ENCODE results near the gene SOD1. TPM values are rescaled to one million over a fixed set of nuclear protein-coding genes. Genes with fewer than 3 reads are reported as not detected.
"Not testable (repeated sequence)": the region's sequence is repeated elsewhere in the genome, so short reads cannot be mapped to it uniquely, and the experiment has no call there.

SOD1 gene
- 100 to 1,000 TPM; 197 to 206 TPM for total RNA-seq

GRCh38 chr21:31659536-31660258, at the start of gene SOD1:
Gene SOD1 (plus strand): TSS chr21:31659693. CDS start chr21:31659770, 77 bp downstream.
- Mint-ChIP-seq H3K27ac (peak within 1 kb of the TSS; percentile 99), H3K4me3 (peak within 1 kb of the TSS; percentile 100), H3K4me1 (peaks cover 74% of the 10 kb centered on the region), H3K36me3 (ENCODE audit: low read depth) (peaks cover 36% of the 10 kb centered on the region), H3K27me3 (no peaks in the 10 kb centered on the region), H3K9me3 (no peaks in the 10 kb centered on the region)
- ChIA-PET CTCF (interaction anchor here (0.8 kb wide), 1 partner anchor 101 kb away, joined by 3 read pairs; no protein-coding TSS in a partner anchor), POLR2A (interaction anchor here (1.0 to 1.2 kb wide), 3 partner anchors 9 to 620 kb away, joined by 3 to 8 read pairs (median 4); partner anchors contain the start of gene MIS18A)
- DNase-seq = peak; percentile 96

GRCh38 chr21:31611445-31611844, 48.0 kb upstream of the SOD1 start:
- no peak overlapping the region for H3K4me3 Mint-ChIP-seq

GRCh38 chr21:31612894-31613785, 46.4 kb upstream of the SOD1 start:
- peaks cover 9% of the 10 kb centered on the region for H3K9me3 Mint-ChIP-seq
- no peaks in the 10 kb centered on the region for H3K4me1 Mint-ChIP-seq
- peaks cover 9% of the 10 kb centered on the region for H3K36me3 Mint-ChIP-seq (ENCODE audit: low read depth)
- ChIA-PET CTCF (no interaction called here), POLR2A (no interaction called here)
- no peak overlapping the region for H3K4me3 Mint-ChIP-seq
- no peak for DNase-seq
- H3K27me3 Mint-ChIP-seq = peaks cover 13% of the 10 kb centered on the region
- H3K27ac Mint-ChIP-seq = no peak overlapping the region

More at GRCh38 chr21:31611445-31611844, 48.0 kb upstream of the SOD1 start:
- H3K4me1 Mint-ChIP-seq = no peaks in the 10 kb centered on the region
- H3K27ac Mint-ChIP-seq = no peak overlapping the region
- no peak for DNase-seq
- peaks cover 9% of the 10 kb centered on the region for H3K36me3 Mint-ChIP-seq (ENCODE audit: low read depth)
- ChIA-PET CTCF (no interaction called here), POLR2A (no interaction called here)
- H3K9me3 Mint-ChIP-seq = peaks cover 9% of the 10 kb centered on the region
- H3K27me3 Mint-ChIP-seq = peaks cover 13% of the 10 kb centered on the region

GRCh38 chr21:31614705-31615104, 44.8 kb upstream of the SOD1 start:
- H3K9me3 Mint-ChIP-seq = peaks cover 12% of the 10 kb centered on the region
- H3K27me3 Mint-ChIP-seq = peaks cover 7% of the 10 kb centered on the region

GRCh38 chr21:31616216-31616615, 43.3 kb upstream of the SOD1 start:
- H3K27ac Mint-ChIP-seq = no peak overlapping the region
- no peak overlapping the region for H3K4me3 Mint-ChIP-seq
- POLR2A ChIA-PET = no interaction called here

More at GRCh38 chr21:31614705-31615104, 44.8 kb upstream of the SOD1 start:
- H3K4me1 Mint-ChIP-seq = peaks cover 8% of the 10 kb centered on the region
- H3K27ac Mint-ChIP-seq = no peak overlapping the region
- no peak overlapping the region for H3K4me3 Mint-ChIP-seq
- POLR2A ChIA-PET = no interaction called here
- DNase-seq = no peak
- CTCF ChIA-PET = no interaction called here
- peaks cover 9% of the 10 kb centered on the region for H3K36me3 Mint-ChIP-seq (ENCODE audit: low read depth)

GRCh38 chr21:31618696-31619430, 40.6 kb upstream of the SOD1 start:
- Mint-ChIP-seq H3K27me3 (no peaks in the 10 kb centered on the region), H3K4me1 (peaks cover 15% of the 10 kb centered on the region), H3K27ac (peak overlapping the region; percentile 49), H3K36me3 (ENCODE audit: low read depth) (no peaks in the 10 kb centered on the region), H3K4me3 (no peak overlapping the region), H3K9me3 (peaks cover 3% of the 10 kb centered on the region)
- POLR2A ChIA-PET = no interaction called here
- CTCF ChIA-PET = no interaction called here
- peak; percentile 17 for DNase-seq

More at GRCh38 chr21:31616216-31616615, 43.3 kb upstream of the SOD1 start:
- Mint-ChIP-seq H3K9me3 (peaks cover 10% of the 10 kb centered on the region), H3K4me1 (peaks cover 8% of the 10 kb centered on the region), H3K36me3 (ENCODE audit: low read depth) (peaks cover 4% of the 10 kb centered on the region), H3K27me3 (peaks cover 7% of the 10 kb centered on the region)
- CTCF ChIA-PET = no interaction called here
- DNase-seq = no peak

- DNase-seq = no peak
- no peaks in the 10 kb centered on the region for H3K27me3 Mint-ChIP-seq
- H3K27ac Mint-ChIP-seq = no peak overlapping the region
- H3K4me3 Mint-ChIP-seq = no peak overlapping the region
- H3K4me1 Mint-ChIP-seq = peaks cover 15% of the 10 kb centered on the region
- ChIA-PET POLR2A (no interaction called here), CTCF (no interaction called here)
- H3K9me3 Mint-ChIP-seq = peaks cover 3% of the 10 kb centered on the region
- H3K36me3 Mint-ChIP-seq (ENCODE audit: low read depth) = no peaks in the 10 kb centered on the region
These were observed 37.1 kb upstream of the SOD1 start for GRCh38 chr21:31622397-31622796.

- H3K27me3 Mint-ChIP-seq = peaks cover 4% of the 10 kb centered on the region
- no peak overlapping the region for H3K27ac Mint-ChIP-seq
- DNase-seq = no peak
- peaks cover 13% of the 10 kb centered on the region for H3K4me1 Mint-ChIP-seq
- H3K4me3 Mint-ChIP-seq = no peak overlapping the region
- ChIA-PET POLR2A (no interaction called here), CTCF (no interaction called here)
- H3K36me3 Mint-ChIP-seq (ENCODE audit: low read depth) = no peaks in the 10 kb centered on the region
- peaks cover 3% of the 10 kb centered on the region for H3K9me3 Mint-ChIP-seq
These were observed 35.8 kb upstream of the SOD1 start for GRCh38 chr21:31623664-31624063.

- H3K4me1 Mint-ChIP-seq = peaks cover 8% of the 10 kb centered on the region
- ChIA-PET POLR2A (no interaction called here), CTCF (no interaction called here)
- peaks cover 4% of the 10 kb centered on the region for H3K27me3 Mint-ChIP-seq
- peaks cover 1% of the 10 kb centered on the region for H3K9me3 Mint-ChIP-seq
- H3K36me3 Mint-ChIP-seq (ENCODE audit: low read depth) = no peaks in the 10 kb centered on the region
- no peak overlapping the region for H3K27ac Mint-ChIP-seq
- H3K4me3 Mint-ChIP-seq = no peak overlapping the region
- DNase-seq = no peak
These were observed 35.3 kb upstream of the SOD1 start for GRCh38 chr21:31624181-31624580.

GRCh38 chr21:31624961-31625491, 34.5 kb upstream of the SOD1 start:
- CTCF ChIA-PET = no interaction called here
- DNase-seq = no peak
- H3K4me1 Mint-ChIP-seq = peaks cover 6% of the 10 kb centered on the region
- peaks cover 4% of the 10 kb centered on the region for H3K27me3 Mint-ChIP-seq
- no peaks in the 10 kb centered on the region for H3K9me3 Mint-ChIP-seq
- POLR2A ChIA-PET = no interaction called here
- no peak overlapping the region for H3K4me3 Mint-ChIP-seq
- no peak overlapping the region for H3K27ac Mint-ChIP-seq
- H3K36me3 Mint-ChIP-seq (ENCODE audit: low read depth) = no peaks in the 10 kb centered on the region

GRCh38 chr21:31629972-31630711, 29.4 kb upstream of the SOD1 start:
- DNase-seq = no peak
- Mint-ChIP-seq H3K27ac (no peak overlapping the region), H3K9me3 (no peaks in the 10 kb centered on the region), H3K27me3 (peaks cover 4% of the 10 kb centered on the region), H3K4me3 (no peak overlapping the region), H3K4me1 (no peaks in the 10 kb centered on the region), H3K36me3 (ENCODE audit: low read depth) (no peaks in the 10 kb centered on the region)
- CTCF ChIA-PET = interaction anchor here (0.6 kb wide), 1 partner anchor 64 kb away, joined by 3 read pairs; no protein-coding TSS in a partner anchor
- POLR2A ChIA-PET = no interaction called here

GRCh38 chr21:31631881-31632280, 27.6 kb upstream of the SOD1 start:
- H3K4me1 Mint-ChIP-seq; CTCF ChIA-PET; H3K27me3 Mint-ChIP-seq; H3K36me3 Mint-ChIP-seq (ENCODE audit: low read depth); H3K27ac Mint-ChIP-seq; DNase-seq; H3K9me3 Mint-ChIP-seq; H3K4me3 Mint-ChIP-seq; POLR2A ChIA-PET: not testable (repeated sequence)

Data from activated CD4-positive, alpha-beta memory T cell treated with anti-CD3 and anti-CD28 coated beads, Interleukin-2, amount 10 ng/mL, durations not matched to agents 7 days and 5 days (primary cell).